Left cardiac atrium (tissue), 4 donors: ENCODE data around the gene MUC5B. TPM values are rescaled to one million over a fixed set of nuclear protein-coding genes. Genes with fewer than 3 reads are reported as not detected.

Experiments
- ATAC-seq, 2 donors: fragments of 200-7000 bp; cut with Tn5 transposase; one replicate each; pipeline ENCODE4 v1.9.1; 2020; ENCODE audit warnings: mild to moderate bottlenecking in 2 of 2, moderate library complexity in 2 of 2
- DNase-seq: peaks from one replicate; pipeline ENCODE4 v3.0.0-alpha.2; 2020
- intact Hi-C, 2 donors: fragments of 100-400 bp; cut with DNase I; formaldehyde crosslinking; loops; one replicate each; pipeline versions ENCODE4 v1.14.1 to v1.15.1; 2022 to 2023
- total RNA-seq, 2 donors: library from RNA; stranded (reverse); fragmentation: NEBNext Ultra II Directional; extraction: Animal tissue kit (Norgen Biotek cat#: 25700); gene quantifications; one replicate each; pipeline ENCODE4 v1.2.1, GENCODE V29; 2021
- donor health status: DM: no; HTN: yes; CAD: no.
- donor health status: DM: no; HTN: yes; CAD: no; lungs with severe emphysema.
- donor health status: DM: yes; HTN: yes; CAD: no.
- donor health status: Dilated cardiomyopathy.

The MUC5B gene
- total RNA-seq, 2 donors from 2014 or later = not detected

DNA sequence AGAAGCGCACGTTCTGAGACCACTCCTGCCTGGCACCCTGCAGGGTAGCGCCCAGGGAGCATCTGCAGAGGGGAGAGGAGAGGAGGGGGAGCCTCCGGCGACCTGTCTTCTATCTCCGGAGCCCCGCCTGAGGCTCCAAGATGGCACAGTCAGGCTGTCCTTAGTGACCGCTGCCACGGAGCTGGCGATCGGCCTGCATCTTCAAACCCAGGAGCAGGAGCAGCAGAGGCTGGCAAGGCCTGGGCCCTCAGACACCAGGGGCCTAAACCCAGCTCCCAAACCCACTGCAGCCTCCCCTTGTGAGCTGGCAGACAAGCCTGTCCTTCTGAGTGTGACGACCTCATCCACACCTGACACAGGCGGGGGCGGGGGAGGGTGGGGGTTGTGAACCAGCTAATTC is 51.6 kb downstream of the MUC5B start:
- no peak for ATAC-seq
- intact Hi-C loops = no loop called here
- DNase-seq = peak; percentile 17

DNA sequence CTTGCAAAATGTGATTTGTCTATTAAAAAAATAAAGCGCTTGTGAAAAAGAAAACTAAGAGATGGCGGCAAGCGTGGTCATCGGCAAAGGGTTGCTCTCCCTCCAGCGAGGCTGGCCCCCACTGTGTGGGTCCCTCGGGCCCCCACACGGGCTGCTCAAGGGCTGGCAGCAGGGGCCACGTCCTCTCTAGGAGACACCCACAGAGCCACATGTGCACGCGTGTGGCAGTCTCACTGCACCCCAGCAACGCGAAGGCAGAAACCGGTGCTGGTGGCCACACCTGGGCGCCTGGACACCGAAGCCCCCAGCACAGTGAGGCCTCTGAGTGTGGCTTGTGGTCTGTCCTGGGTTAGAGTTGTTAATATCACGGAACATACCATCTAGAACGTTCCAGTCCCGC is 52.2 kb downstream of the MUC5B start:
- DNase-seq (peak; percentile 7), ATAC-seq (no peak)
- intact Hi-C loops = no loop called here

DNA sequence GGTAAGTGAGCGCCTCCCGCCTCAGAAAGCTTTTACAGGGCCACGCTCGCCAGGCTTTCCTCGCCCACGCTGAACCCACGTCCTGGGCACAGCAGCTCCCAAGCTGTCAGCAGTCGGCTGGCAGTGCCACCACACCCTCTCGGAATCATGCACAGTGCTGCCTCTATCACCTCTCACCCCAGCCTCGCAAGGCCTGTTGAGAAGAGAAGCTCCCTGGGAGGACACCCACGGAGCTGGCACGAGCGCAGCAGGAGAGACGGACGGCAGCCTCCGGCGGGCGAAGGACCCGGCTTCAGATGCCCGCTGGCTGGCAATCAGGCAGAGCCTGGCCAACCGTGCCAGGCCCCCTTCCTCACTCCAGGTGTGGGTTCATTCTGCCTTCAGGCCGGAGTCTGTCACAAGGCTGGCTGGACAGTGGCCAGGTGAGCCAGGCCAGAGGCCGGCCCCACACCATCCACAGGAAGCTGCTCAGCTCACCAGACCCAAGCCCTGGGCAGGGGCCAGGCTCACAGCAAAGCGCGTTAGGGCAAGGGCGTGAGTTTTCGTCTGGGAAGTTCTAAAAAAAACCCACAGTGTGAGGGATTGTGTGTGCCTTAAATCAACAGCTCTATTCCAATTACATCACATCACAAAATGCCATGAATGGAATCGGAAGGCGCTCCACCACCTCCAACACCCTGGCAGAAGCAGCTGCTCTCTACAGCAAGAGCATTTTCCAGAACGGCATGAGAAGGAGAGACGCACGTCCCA is 53.4 kb downstream of the MUC5B start:
- DNase-seq (peak; percentile 71), ATAC-seq (peak; percentile 76 to 85)
- intact Hi-C loops = no loop called here

DNA sequence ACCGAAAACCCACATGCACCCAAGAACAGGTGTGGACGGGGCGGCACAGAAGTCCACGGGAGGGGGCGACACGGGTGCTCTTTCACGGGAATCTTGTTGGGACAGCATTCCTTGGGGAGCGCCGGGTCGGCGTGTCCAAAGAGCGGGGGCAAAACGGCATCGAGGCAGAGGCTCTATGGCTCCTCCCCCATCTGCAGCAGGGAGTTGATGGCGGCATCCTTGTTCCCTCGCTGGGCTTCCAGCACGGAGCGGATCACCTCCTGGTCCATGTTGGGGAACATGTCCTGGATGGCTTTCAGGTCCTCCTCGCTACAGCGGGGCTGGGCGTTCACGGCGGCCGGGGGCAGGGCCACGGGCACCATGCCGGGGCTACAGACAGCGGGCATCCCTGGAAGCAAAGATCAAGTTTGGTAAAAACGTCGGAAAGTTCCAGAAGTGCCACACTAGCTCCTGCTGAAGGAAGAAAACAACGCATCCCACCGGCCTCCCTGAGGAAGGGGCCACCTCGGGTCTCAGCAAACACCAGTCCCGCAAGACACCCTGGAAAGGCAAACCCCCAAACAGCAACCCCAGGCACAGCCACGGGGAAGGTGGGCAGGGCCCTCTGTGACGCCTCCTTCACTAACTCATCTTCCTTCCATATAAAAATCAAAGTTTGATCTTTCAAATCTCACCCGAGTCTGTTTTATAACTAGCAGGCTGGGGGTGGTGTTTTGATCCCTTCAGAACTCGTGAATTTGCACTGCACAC is 54.2 kb downstream of the MUC5B start:
- ATAC-seq = no peak
- intact Hi-C loops = no loop called here
- DNase-seq = peak; percentile 18

GRCh38 chr11:1277936-1278512 is 55.2 kb downstream of the MUC5B start:
- no peak for ATAC-seq
- intact Hi-C loops = no loop called here
- DNase-seq = peak; percentile 18

- peak; percentile 19 for DNase-seq
- intact Hi-C loops = no loop called here
- ATAC-seq = no peak
These were observed 56.2 kb downstream of the MUC5B start for GRCh38 chr11:1278766-1279673.

DNA sequence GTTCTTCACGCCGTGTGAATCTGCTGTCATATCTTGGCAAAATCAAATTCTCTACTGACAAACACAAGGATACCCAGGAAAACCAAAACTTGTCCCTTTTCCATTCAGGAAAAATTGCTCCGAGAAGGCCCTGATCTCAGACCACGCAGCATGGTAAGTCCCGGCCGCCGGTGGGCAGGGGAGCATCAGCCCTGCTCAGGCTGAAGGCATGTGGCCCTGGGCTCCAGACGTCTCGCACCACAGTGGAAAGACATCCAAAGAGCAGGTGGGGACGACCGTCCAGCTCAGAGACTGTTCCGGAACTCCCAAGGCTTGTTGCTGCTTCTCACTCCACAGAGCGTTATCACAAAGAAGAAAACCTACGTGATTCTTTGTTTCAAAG is 56.8 kb downstream of the MUC5B start:
- no peak for ATAC-seq
- peak; percentile 18 for DNase-seq
- intact Hi-C loops = no loop called here

- intact Hi-C loops = no loop called here
These were observed 57.5 kb downstream of the MUC5B start for GRCh38 chr11:1280116-1281035.

GRCh38 chr11:1281326-1281973 is 58.6 kb downstream of the MUC5B start:
- ATAC-seq = no peak
- peak; percentile 19 for DNase-seq
- intact Hi-C loops = no loop called here

More at GRCh38 chr11:1280116-1281035, 57.5 kb downstream of the MUC5B start:
- ATAC-seq = no peak
- DNase-seq = peak; percentile 19

- DNase-seq (peak; percentile 32), ATAC-seq (no peak)
- intact Hi-C loops = no loop called here
These were observed 59.1 kb downstream of the MUC5B start for GRCh38 chr11:1281974-1282365.

DNA sequence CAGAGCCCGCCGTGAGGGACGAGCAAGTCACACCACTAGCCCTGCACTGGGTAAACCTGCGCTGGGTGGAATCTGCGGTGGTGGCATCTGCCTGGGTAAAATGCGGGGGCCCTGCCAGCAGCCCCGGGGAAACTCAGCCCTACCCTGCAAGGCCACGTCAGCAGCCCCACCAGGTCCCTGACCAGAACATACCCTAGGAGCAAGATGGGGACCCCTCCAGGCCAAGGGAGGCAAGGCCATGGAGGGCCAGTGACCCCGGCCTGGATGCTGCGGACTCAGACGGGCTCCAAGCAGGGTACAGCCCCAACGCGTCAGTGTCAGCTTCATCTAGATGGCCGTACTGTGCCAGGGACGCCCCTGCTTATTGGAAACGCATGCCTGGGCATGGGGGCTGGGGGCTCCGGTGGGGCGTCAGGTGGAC is 60.2 kb downstream of the MUC5B start:
- ATAC-seq (no peak), DNase-seq (peak; percentile 17)
- intact Hi-C loops = no loop called here

DNA sequence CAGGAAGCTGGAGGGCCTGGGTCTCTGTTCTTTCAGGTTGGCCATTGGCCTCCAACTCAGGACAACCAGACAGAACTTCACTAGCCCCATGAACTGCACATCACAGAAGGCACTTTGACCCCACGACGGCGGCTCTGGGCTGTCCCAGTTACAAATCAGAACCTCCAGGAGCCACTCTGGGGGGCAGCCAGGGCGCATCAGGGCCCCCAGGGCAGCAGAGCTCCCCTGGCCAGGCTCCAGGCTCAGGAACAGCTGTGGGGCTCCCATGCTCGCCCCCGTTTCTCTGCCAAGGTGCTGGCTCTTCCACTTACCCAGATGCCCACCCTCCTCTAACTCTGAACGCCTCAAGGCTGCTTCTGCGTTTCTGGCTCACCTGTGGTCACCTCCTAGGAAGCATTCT is 61.0 kb downstream of the MUC5B start:
- DNase-seq = peak; percentile 13
- intact Hi-C loops = no loop called here
- ATAC-seq = no peak

DNA sequence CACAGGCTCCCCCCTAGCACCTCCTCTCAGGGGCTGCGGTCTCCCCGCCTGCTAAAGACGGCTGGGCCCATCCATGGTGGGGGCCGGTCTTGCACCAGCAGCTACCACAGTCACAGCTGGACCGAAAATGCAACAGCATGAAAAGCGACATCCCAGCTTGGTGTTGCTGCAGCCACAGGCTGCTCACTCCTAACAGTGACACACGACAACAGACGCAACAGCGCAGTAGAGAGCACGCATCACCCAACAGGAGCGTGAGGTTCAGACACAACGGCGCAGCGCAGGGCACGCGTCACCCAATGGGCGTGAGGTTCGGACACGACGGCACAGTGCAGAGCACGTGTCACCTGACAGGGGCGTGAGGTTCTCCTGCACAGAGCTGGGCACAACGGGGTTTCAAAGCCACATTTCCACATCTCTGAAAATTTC is 62.5 kb downstream of the MUC5B start:
- ATAC-seq (no peak), DNase-seq (peak; percentile 8)
- intact Hi-C loops = no loop called here

DNA sequence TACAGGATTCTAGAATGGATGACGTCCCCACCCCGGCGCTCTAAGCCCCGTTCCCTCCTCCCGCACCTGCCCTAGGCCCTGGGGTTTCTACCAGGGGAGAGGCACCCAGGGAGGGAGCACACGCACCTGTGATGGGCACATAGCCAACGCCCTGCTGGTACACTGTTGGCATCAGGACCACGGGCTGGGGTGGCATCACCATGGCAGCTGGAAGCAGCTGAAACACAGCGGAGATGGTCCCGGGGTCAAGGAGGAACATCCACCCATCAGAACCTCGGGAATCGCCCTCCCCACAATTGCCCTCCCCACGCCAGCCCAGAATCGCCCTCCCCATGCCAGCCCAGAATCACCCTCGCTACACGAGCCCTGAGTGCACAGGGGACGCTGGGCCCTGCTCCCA is 63.0 kb downstream of the MUC5B start:
- intact Hi-C loops = no loop called here
- peak; percentile 12 for DNase-seq
- no peak for ATAC-seq

GRCh38 chr11:1287928-1288327 is 65.1 kb downstream of the MUC5B start:
- DNase-seq (peak; percentile 5), ATAC-seq (no peak)
- intact Hi-C loops = no loop called here

DNA sequence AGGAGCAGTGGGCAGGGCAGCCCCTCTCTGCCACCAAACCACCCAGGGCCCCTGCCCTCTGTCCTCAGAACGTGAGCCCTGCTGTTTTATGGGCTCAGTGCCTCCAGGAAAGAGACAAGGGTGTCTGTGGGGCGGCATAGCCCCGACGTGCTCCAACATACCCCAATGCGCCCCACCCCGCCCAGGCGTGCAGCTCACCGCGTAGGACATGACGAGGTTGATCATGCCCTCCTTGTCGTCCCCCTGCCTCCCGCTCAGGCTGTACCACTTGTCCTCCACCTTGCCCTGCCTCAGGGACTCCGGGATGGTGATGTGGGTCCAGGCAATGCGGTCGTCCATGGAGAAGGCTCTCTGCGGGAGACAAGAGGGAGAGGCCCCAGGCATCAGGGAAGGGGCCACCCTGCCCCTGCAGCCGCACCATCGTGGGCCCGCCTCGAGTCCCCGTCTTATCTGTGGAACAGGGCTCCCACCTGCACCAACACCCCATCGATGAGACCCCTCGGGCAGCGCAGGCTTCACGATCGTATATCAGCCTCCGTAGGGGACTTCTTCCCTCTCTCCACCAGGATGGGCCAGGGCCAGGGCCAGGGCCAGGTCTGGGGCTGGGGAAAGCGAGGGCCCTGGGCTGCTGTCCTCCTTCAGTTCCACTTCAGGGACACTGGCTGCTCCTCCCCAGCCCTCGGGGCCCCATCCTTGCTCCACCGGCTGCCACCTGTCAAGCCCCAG is 65.7 kb downstream of the MUC5B start:
- ATAC-seq (no peak), DNase-seq (peak; percentile 14)
- intact Hi-C loops = no loop called here
